ENCODE measurements around the gene AAR2. TPM values are rescaled to one million over a fixed set of nuclear protein-coding genes. Genes with fewer than 3 reads are reported as not detected.

AAR2 gene
- total RNA-seq, 1 donor from 2014 or later: 19.0 TPM

- H3K27ac Mint-ChIP-seq (ENCODE audit: unreplicated experiment): no peak overlapping the region
- H3K9me3 Mint-ChIP-seq (ENCODE audit: unreplicated experiment): no peaks in the 10 kb centered on the region
- peak overlapping the region; percentile 20 for H3K4me3 Mint-ChIP-seq (ENCODE audit: unreplicated experiment)
- peaks cover 16% of the 10 kb centered on the region for H3K4me1 Mint-ChIP-seq (ENCODE audit: low read depth, unreplicated experiment)
- DNase-seq: no peak
- H3K27me3 Mint-ChIP-seq (ENCODE audit: unreplicated experiment): peaks cover 4% of the 10 kb centered on the region
- TF ChIP-seq CTCF (IDR thresholded peaks at IDR 0.05; ENCODE audit: partially characterized antibody, unreplicated experiment): no peak
- no peaks in the 10 kb centered on the region for H3K36me3 Mint-ChIP-seq (ENCODE audit: unreplicated experiment)
Observed at GRCh38 chr20:36275011-36275410, 38.7 kb downstream of the AAR2 start.

- Mint-ChIP-seq H3K36me3 (ENCODE audit: unreplicated experiment) (no peaks in the 10 kb centered on the region), H3K4me3 (ENCODE audit: unreplicated experiment) (peak overlapping the region; percentile 61), H3K27me3 (ENCODE audit: unreplicated experiment) (peaks cover 4% of the 10 kb centered on the region), H3K4me1 (ENCODE audit: low read depth, unreplicated experiment) (peaks cover 16% of the 10 kb centered on the region), H3K9me3 (ENCODE audit: unreplicated experiment) (no peaks in the 10 kb centered on the region), H3K27ac (ENCODE audit: unreplicated experiment) (peak overlapping the region; percentile 68)
- no peak for DNase-seq
- no peak for TF ChIP-seq CTCF (IDR thresholded peaks at IDR 0.05; ENCODE audit: partially characterized antibody, unreplicated experiment)
Observed at GRCh38 chr20:36275441-36276189, 39.3 kb downstream of the AAR2 start.

GRCh38 chr20:36277546-36277945 is 41.3 kb downstream of the AAR2 start:
- H3K4me1 Mint-ChIP-seq (ENCODE audit: low read depth, unreplicated experiment): peaks cover 16% of the 10 kb centered on the region
- H3K4me3 Mint-ChIP-seq (ENCODE audit: unreplicated experiment): no peak overlapping the region
- H3K9me3 Mint-ChIP-seq (ENCODE audit: unreplicated experiment): no peaks in the 10 kb centered on the region
- H3K27ac Mint-ChIP-seq (ENCODE audit: unreplicated experiment): no peak overlapping the region
- TF ChIP-seq CTCF (IDR thresholded peaks at IDR 0.05; ENCODE audit: partially characterized antibody, unreplicated experiment): no peak
- DNase-seq: no peak
- H3K27me3 Mint-ChIP-seq (ENCODE audit: unreplicated experiment): peaks cover 2% of the 10 kb centered on the region
- no peaks in the 10 kb centered on the region for H3K36me3 Mint-ChIP-seq (ENCODE audit: unreplicated experiment)

- Mint-ChIP-seq H3K36me3 (ENCODE audit: unreplicated experiment) (no peaks in the 10 kb centered on the region), H3K9me3 (ENCODE audit: unreplicated experiment) (no peaks in the 10 kb centered on the region), H3K27me3 (ENCODE audit: unreplicated experiment) (peaks cover 2% of the 10 kb centered on the region), H3K4me1 (ENCODE audit: low read depth, unreplicated experiment) (peaks cover 11% of the 10 kb centered on the region), H3K27ac (ENCODE audit: unreplicated experiment) (no peak overlapping the region), H3K4me3 (ENCODE audit: unreplicated experiment) (no peak overlapping the region)
- no peak for DNase-seq
- no peak for TF ChIP-seq CTCF (IDR thresholded peaks at IDR 0.05; ENCODE audit: partially characterized antibody, unreplicated experiment)
Observed at GRCh38 chr20:36279362-36279761, 43.1 kb downstream of the AAR2 start.

GRCh38 chr20:36279776-36280175 is 43.5 kb downstream of the AAR2 start:
- TF ChIP-seq CTCF (IDR thresholded peaks at IDR 0.05; ENCODE audit: partially characterized antibody, unreplicated experiment): no peak
- H3K4me1 Mint-ChIP-seq (ENCODE audit: low read depth, unreplicated experiment): peaks cover 9% of the 10 kb centered on the region
- no peak overlapping the region for H3K4me3 Mint-ChIP-seq (ENCODE audit: unreplicated experiment)
- no peak overlapping the region for H3K27ac Mint-ChIP-seq (ENCODE audit: unreplicated experiment)
- H3K36me3 Mint-ChIP-seq (ENCODE audit: unreplicated experiment): no peaks in the 10 kb centered on the region
- H3K27me3 Mint-ChIP-seq (ENCODE audit: unreplicated experiment): peaks cover 2% of the 10 kb centered on the region
- DNase-seq: no peak
- no peaks in the 10 kb centered on the region for H3K9me3 Mint-ChIP-seq (ENCODE audit: unreplicated experiment)
